ENCODE data around the gene IFI27L2.

The IFI27L2 gene

DNA sequence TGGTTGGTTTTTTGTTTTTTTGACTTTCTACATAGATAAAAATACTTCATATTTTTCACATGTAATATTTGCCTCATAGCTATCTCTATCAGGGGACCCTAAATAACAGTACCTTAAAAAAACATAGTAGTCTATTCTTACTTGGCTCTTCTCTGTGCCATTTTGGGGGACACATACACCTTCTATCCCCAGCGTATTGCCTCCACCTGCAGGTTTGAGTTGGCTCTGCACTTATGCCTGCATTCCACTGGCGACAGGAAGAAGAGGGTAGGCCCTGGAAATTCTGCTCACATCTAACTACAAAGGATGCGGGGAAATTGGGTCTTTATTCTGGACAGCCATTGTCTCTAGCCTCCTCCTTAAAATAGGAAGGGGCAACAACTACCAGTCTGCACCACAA, 13.8 kb upstream of the IFI27L2 start:
- TF ChIP-seq, protein P1, sequence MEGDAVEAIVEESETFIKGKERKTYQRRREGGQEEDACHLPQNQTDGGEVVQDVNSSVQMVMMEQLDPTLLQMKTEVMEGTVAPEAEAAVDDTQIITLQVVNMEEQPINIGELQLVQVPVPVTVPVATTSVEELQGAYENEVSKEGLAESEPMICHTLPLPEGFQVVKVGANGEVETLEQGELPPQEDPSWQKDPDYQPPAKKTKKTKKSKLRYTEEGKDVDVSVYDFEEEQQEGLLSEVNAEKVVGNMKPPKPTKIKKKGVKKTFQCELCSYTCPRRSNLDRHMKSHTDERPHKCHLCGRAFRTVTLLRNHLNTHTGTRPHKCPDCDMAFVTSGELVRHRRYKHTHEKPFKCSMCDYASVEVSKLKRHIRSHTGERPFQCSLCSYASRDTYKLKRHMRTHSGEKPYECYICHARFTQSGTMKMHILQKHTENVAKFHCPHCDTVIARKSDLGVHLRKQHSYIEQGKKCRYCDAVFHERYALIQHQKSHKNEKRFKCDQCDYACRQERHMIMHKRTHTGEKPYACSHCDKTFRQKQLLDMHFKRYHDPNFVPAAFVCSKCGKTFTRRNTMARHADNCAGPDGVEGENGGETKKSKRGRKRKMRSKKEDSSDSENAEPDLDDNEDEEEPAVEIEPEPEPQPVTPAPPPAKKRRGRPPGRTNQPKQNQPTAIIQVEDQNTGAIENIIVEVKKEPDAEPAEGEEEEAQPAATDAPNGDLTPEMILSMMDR (IDR thresholded peaks at IDR 0.05; ENCODE audit: borderline replicate concordance, control extremely low read depth, extremely low read depth, insufficient read depth, missing control alignments), result peak; percentile 35
- in situ Hi-C loops (cut with MboI; ENCODE audit: low sequenced_read_pairs, unreplicated experiment), result no loop called here
- DNase-seq (ENCODE audit: low spot score), result no peak

- TF ChIP-seq, protein P1 (IDR thresholded peaks at IDR 0.05; ENCODE audit: borderline replicate concordance, control extremely low read depth, extremely low read depth, insufficient read depth, missing control alignments), result no peak
- in situ Hi-C loops (cut with MboI; ENCODE audit: low sequenced_read_pairs, unreplicated experiment), result no loop called here
- no peak for DNase-seq (ENCODE audit: low spot score)
Observed at GRCh38 chr14:94142836-94143235, 13.4 kb upstream of the IFI27L2 start.

- no peak for DNase-seq (ENCODE audit: low spot score)
- in situ Hi-C loops (cut with MboI; ENCODE audit: low sequenced_read_pairs, unreplicated experiment), result no loop called here
- TF ChIP-seq, protein P1 (IDR thresholded peaks at IDR 0.05; ENCODE audit: borderline replicate concordance, control extremely low read depth, extremely low read depth, insufficient read depth, missing control alignments), result no peak
Observed at GRCh38 chr14:94142247-94142646, 12.8 kb upstream of the IFI27L2 start.

DNA sequence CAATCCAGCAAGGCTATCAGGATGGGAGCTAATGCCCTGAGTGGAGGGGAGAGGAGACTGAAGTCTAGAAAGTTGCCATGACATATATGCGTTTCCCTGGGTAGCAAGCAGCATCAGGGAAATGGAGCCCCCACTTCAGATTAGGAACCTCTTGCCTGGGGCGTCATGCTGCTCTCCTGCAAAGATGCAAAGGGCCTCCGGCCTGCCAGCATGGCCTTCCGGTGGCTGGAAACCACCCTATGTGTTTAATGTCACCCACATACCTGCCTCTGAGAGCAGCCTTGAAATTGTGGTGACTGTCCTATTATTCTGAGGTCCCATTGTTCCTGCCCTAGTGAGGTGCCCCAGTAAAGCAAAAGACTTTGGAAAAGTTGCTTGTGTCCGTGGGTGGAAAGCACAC, 10.0 kb upstream of the IFI27L2 start:
- in situ Hi-C loops (cut with MboI; ENCODE audit: low sequenced_read_pairs, unreplicated experiment), result loop anchor here (10.0 kb wide), 1 partner anchor 105 kb away; no protein-coding TSS in a partner anchor
- DNase-seq (ENCODE audit: low spot score), result no peak
- TF ChIP-seq, protein P1 (IDR thresholded peaks at IDR 0.05; ENCODE audit: borderline replicate concordance, control extremely low read depth, extremely low read depth, insufficient read depth, missing control alignments), result no peak

DNA sequence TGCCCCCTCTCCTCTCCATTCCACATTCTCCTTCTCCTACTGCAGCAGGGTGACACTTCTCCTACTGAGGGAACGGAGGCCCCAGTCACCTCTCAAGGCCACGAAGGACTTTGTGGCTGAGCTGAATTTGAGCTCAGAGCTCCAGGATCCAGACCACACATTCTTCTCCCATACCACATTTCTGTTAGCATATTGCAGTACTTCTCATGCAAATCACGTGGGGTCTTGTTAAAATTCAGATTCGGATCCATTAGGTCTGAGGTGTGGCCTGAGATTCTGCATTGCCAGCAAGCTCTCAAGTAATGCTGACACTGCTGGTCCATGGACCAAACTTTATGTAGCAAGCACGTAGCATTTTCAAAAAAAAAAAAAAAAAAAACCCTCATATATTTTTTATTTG, 9.6 kb upstream of the IFI27L2 start:
- TF ChIP-seq, protein P1 (IDR thresholded peaks at IDR 0.05; ENCODE audit: borderline replicate concordance, control extremely low read depth, extremely low read depth, insufficient read depth, missing control alignments), result no peak
- in situ Hi-C loops (cut with MboI; ENCODE audit: low sequenced_read_pairs, unreplicated experiment), result loop anchor here (10.0 kb wide), 1 partner anchor 104 kb away; no protein-coding TSS in a partner anchor
- DNase-seq (ENCODE audit: low spot score), result no peak

- in situ Hi-C loops (cut with MboI; ENCODE audit: low sequenced_read_pairs, unreplicated experiment), result loop anchor here (10.0 kb wide), 1 partner anchor 103 kb away; no protein-coding TSS in a partner anchor
Observed at GRCh38 chr14:94138251-94138650, 8.8 kb upstream of the IFI27L2 start.

More at GRCh38 chr14:94138251-94138650, 8.8 kb upstream of the IFI27L2 start:
- DNase-seq (ENCODE audit: low spot score), result no peak
- TF ChIP-seq, protein P1 (IDR thresholded peaks at IDR 0.05; ENCODE audit: borderline replicate concordance, control extremely low read depth, extremely low read depth, insufficient read depth, missing control alignments), result no peak

Data from GM13976 (cell line).